Mesothelial cell of epicardium (in vitro differentiated cells): ENCODE measurements around the gene FANCC. TPM values are rescaled to one million over a fixed set of nuclear protein-coding genes. Genes with fewer than 3 reads are reported as not detected.
"Not testable (repeated sequence)": the region's sequence is repeated elsewhere in the genome, so short reads cannot be mapped to it uniquely, and the experiment has no call there.

Experiments used
- DNase-seq, 2 experiments: peaks; one replicate each; pipeline ENCODE4 v3.0.0; 2021; ENCODE audit warnings: low spot score in 2 of 2; ENCODE audit not compliant: unreplicated experiment in 2 of 2
- H3K27ac Mint-ChIP-seq: 2 replicates; pipeline ENCODE4 v1.8.0; 2021; ENCODE audit warnings: mixed read lengths
- H3K27me3 Mint-ChIP-seq: 2 replicates; pipeline ENCODE4 v1.8.0; 2021; ENCODE audit warnings: low read depth, mixed read lengths
- H3K36me3 Mint-ChIP-seq: 2 replicates; pipeline ENCODE4 v1.8.0; 2021; ENCODE audit warnings: mixed read lengths
- H3K4me1 Mint-ChIP-seq: 2 replicates; pipeline ENCODE4 v1.8.0; 2021; ENCODE audit warnings: mixed read lengths
- H3K4me3 Mint-ChIP-seq: 2 replicates; pipeline ENCODE4 v1.8.0; 2021; ENCODE audit warnings: mild to moderate bottlenecking, moderate library complexity, mixed read lengths
- H3K9me3 Mint-ChIP-seq: 2 replicates; pipeline ENCODE4 v1.8.0; 2021; ENCODE audit warnings: mixed read lengths
- total RNA-seq: library from RNA; stranded (reverse); gene quantifications from 3 replicates; pipeline ENCODE4 v1.2.1, GENCODE V29; 2021
- TF ChIP-seq, protein P1 (sequence below): fragments of 200-600 bp; sonication (generic); IDR thresholded peaks from one replicate; pipeline ENCODE4 v1.5.0; 2021; ENCODE audit warnings: antibody characterized with exemption; ENCODE audit not compliant: unreplicated experiment

FANCC gene
- total RNA-seq, 1 donor from 2014 or later: 22.5 TPM

DNA sequence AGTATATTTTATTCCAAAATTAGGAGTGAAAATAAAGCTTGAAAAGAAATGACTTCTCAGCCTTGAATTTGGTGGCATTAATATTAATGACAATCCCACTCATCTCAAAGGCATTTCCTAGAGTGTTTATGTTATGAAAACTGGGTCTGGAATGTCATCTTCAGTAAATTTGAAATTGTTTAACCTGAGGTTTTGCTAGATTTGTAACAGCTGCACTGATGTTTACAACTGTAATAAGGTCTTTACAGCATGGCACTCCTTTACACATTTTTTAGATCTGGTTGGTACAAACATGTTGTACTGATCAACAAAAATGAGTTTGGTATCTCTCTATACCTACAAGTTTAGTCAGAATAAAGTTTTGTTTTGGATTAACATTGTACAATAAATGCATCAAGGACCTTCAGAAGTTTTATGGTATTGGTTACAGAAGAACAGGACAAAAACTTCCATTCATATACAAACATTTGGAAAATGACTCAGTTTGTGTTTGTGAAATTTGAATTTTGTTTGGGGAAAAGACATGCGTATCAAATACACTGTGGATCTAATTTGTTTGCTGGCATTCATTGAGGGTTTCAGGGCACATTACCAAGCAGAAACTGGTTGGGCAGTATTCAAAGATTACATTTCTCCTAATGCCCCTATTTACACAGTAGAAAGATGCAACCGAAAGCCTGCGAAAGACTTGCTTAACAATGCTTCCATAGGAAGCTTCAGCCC, 11.6 kb downstream of the FANCC start:
- H3K36me3 Mint-ChIP-seq: no peaks in the 10 kb centered on the region
- peaks cover 19% of the 10 kb centered on the region for H3K4me1 Mint-ChIP-seq
- H3K9me3 Mint-ChIP-seq: peaks cover 6% of the 10 kb centered on the region
- DNase-seq: no peak
- TF ChIP-seq, protein P1, sequence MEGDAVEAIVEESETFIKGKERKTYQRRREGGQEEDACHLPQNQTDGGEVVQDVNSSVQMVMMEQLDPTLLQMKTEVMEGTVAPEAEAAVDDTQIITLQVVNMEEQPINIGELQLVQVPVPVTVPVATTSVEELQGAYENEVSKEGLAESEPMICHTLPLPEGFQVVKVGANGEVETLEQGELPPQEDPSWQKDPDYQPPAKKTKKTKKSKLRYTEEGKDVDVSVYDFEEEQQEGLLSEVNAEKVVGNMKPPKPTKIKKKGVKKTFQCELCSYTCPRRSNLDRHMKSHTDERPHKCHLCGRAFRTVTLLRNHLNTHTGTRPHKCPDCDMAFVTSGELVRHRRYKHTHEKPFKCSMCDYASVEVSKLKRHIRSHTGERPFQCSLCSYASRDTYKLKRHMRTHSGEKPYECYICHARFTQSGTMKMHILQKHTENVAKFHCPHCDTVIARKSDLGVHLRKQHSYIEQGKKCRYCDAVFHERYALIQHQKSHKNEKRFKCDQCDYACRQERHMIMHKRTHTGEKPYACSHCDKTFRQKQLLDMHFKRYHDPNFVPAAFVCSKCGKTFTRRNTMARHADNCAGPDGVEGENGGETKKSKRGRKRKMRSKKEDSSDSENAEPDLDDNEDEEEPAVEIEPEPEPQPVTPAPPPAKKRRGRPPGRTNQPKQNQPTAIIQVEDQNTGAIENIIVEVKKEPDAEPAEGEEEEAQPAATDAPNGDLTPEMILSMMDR: no peak
- no peaks in the 10 kb centered on the region for H3K27me3 Mint-ChIP-seq
- H3K27ac Mint-ChIP-seq: peak overlapping the region; percentile 1
- no peak overlapping the region for H3K4me3 Mint-ChIP-seq

GRCh38 chr9:95302479-95302878, 15.0 kb downstream of the FANCC start:
- Mint-ChIP-seq H3K36me3 (no peaks in the 10 kb centered on the region), H3K27me3 (no peaks in the 10 kb centered on the region), H3K27ac (no peak overlapping the region), H3K4me1 (peaks cover 26% of the 10 kb centered on the region), H3K9me3 (peaks cover 6% of the 10 kb centered on the region), H3K4me3 (no peak overlapping the region)
- DNase-seq: no peak
- TF ChIP-seq, protein P1: no peak

DNA sequence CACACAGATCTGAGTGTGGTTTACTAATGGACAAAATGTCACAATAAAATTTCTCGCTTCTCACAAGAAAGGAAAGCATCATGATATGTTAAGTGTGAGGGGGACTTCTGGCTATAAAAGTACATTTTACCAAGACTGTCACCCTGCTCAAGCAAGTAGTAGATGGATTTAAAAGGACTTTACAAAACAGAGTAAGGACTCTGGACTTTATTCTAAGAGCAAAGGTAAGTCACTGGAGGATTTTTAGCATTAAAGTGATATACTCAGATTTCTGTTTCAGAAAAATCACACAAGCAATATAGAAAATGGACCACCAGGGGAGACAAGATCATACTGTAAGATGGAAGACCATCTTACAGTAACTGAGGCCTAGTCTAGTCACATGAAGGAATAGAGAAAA, 19.7 kb downstream of the FANCC start:
- Mint-ChIP-seq H3K4me1 (peaks cover 10% of the 10 kb centered on the region), H3K27me3 (no peaks in the 10 kb centered on the region), H3K36me3 (peaks cover 2% of the 10 kb centered on the region), H3K27ac (no peak overlapping the region), H3K4me3 (no peak overlapping the region), H3K9me3 (no peaks in the 10 kb centered on the region)
- TF ChIP-seq, protein P1: no peak
- no peak for DNase-seq

DNA sequence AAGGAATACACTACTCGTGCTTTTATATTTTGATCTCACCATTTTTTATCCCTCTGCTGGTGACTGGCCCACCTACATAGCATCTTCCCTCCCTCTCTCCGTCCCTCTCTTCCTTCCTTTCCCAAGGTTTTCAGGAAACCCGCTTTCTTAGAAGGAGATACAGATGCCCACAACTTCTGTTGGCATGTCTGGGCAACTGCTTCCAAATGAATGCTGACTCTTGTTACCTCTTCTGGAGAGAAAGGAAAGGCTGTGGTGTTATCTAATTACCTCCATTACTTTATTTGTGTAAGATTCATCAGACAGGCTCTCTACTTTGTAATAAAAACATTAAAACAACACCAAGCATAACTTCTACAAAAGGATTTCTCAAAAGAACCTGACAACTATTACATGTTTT, 20.2 kb downstream of the FANCC start:
- H3K36me3 Mint-ChIP-seq: peaks cover 5% of the 10 kb centered on the region

GRCh38 chr9:95296761-95297160, 20.7 kb downstream of the FANCC start:
- Mint-ChIP-seq H3K36me3 (peaks cover 8% of the 10 kb centered on the region), H3K27me3 (no peaks in the 10 kb centered on the region), H3K27ac (no peak overlapping the region), H3K4me3 (no peak overlapping the region), H3K4me1 (peaks cover 10% of the 10 kb centered on the region), H3K9me3 (peaks cover 4% of the 10 kb centered on the region)
- no peak for DNase-seq
- TF ChIP-seq, protein P1: no peak

More for the DNA sequence above, 20.2 kb downstream of the FANCC start:
- TF ChIP-seq, protein P1: no peak
- no peaks in the 10 kb centered on the region for H3K9me3 Mint-ChIP-seq
- DNase-seq: no peak
- H3K27ac Mint-ChIP-seq: no peak overlapping the region
- no peaks in the 10 kb centered on the region for H3K27me3 Mint-ChIP-seq
- H3K4me3 Mint-ChIP-seq: no peak overlapping the region
- peaks cover 10% of the 10 kb centered on the region for H3K4me1 Mint-ChIP-seq

DNA sequence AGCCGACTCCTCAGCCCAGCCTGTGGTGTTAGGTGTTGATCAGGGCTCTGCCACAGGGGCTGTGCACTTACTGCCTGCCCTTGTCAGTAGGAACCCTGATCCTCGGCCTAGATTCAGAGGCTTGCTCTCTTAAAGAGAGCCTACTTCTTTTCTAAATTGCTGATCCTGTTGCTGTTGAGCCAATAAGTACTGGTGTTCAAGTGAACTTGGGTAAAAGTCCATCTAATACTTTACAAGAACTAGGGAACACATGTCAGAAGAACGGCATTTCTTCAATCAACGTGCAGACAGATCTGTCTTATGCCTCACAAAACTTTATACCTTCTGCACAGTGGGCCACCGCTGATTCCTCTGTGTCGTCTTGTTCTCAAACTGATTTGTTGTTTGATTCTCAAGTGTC, 24.2 kb downstream of the FANCC start:
- not testable (repeated sequence) for H3K4me3 Mint-ChIP-seq
- peaks cover 16% of the 10 kb centered on the region for H3K9me3 Mint-ChIP-seq

More for the DNA sequence above, 24.2 kb downstream of the FANCC start:
- H3K27me3 Mint-ChIP-seq, H3K27ac Mint-ChIP-seq, DNase-seq: not testable (repeated sequence)
- peaks cover 10% of the 10 kb centered on the region for H3K4me1 Mint-ChIP-seq
- peaks cover 16% of the 10 kb centered on the region for H3K36me3 Mint-ChIP-seq
